Heart left ventricle (tissue), 13 donors: Measurements from ENCODE around the gene EXOC4.

Source experiments
- POLR2A ChIP-seq, 2 donors: fragments of 450-650 bp; IDR thresholded peaks; one replicate each; pipeline ENCODE4 v1.6.1; 2017; ENCODE audit warnings: antibody characterized with exemption in 2 of 2, mild to moderate bottlenecking in 2 of 2, moderate library complexity in 2 of 2
- TF ChIP-seq, protein P1 (sequence below), 12 donors: fragments of 200-600 bp; sonication (generic) in 4 of 12; IDR thresholded peaks; one replicate each; pipeline versions ENCODE4 v1.5.0 to v1.8.0; 2018 to 2022; ENCODE audit warnings: antibody characterized with exemption in 12 of 12, mild to moderate bottlenecking in 5 of 12
- donor health status: ischemic (EF 13 %, LVEDD 7.1; RV severe dilation, severe dysfunction).
- donor health status: DM: no; HTN: yes; CAD: no.
- donor health status: DM: no; HTN: no; CAD: no.
- donor health status: ischemic (EF 25% LVEDD 6.9; RV normal size, moderate dysfunction).
- donor health status: ischemic (EF 25% LVEDD 5.7; RV mildly dilated, moderate dysfunction).
- donor health status: ischemic (EF 35%, LVEDD 5.7; RV mildly dilated, moderate dysfunction).
- donor health status: nonischemic (EF 11% LVEDD 7.7; RV severe dilation, severe dysfunction).
- donor health status: DM: yes; HTN: yes; CAD: no.
- donor health status: PGD.
- donor health status: ischemic (EF 29% LVEDD 5.4; RV normal size, mild dysfunction).
- donor health status: nonischemic (EF 23%, LVEDD 6.1; RV moderate dilation, normal function).

DNA sequence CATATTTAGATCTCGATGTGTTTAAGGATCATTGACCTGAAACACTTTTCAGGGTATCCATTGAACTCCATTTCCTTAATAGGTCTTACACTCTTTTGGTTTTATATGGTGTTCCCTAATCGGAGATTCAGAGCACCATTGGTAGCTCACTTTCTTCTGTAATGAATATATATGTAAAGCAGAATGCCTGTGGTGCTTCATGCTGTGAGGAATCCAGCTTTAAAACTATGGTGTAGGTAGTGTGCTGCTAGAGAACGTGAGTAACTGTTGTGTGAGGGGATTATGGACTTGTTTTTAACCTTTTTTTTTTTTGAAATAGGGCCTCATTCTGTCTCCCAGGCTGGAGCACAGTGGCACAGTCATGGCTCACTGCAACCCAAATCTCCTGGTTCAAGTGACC lies 497.4 kb downstream of the EXOC4 start:
- TF ChIP-seq, protein P1, sequence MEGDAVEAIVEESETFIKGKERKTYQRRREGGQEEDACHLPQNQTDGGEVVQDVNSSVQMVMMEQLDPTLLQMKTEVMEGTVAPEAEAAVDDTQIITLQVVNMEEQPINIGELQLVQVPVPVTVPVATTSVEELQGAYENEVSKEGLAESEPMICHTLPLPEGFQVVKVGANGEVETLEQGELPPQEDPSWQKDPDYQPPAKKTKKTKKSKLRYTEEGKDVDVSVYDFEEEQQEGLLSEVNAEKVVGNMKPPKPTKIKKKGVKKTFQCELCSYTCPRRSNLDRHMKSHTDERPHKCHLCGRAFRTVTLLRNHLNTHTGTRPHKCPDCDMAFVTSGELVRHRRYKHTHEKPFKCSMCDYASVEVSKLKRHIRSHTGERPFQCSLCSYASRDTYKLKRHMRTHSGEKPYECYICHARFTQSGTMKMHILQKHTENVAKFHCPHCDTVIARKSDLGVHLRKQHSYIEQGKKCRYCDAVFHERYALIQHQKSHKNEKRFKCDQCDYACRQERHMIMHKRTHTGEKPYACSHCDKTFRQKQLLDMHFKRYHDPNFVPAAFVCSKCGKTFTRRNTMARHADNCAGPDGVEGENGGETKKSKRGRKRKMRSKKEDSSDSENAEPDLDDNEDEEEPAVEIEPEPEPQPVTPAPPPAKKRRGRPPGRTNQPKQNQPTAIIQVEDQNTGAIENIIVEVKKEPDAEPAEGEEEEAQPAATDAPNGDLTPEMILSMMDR (IDR thresholded peaks at IDR 0.05) = no peak
- TF ChIP-seq POLR2A (IDR thresholded peaks at IDR 0.05) = no peak
